OCI-M2 (cell line): ENCODE data around the gene CHERP.
"Not testable (repeated sequence)": the region's sequence is repeated elsewhere in the genome, so short reads cannot be mapped to it uniquely, and the experiment has no call there.

ENCODE experiments used
- DNase-seq: peaks from one replicate; lab custom pipeline; 2025; ENCODE audit not compliant: unreplicated experiment; lab: John Stamatoyannopoulos, UW

CHERP gene

GRCh38 chr19:16521715-16522289 lies 20.4 kb downstream of the CHERP start:
- DNase-seq = no peak

- DNase-seq = no peak
These were observed 21.1 kb downstream of the CHERP start for GRCh38 chr19:16520986-16521624.

DNA sequence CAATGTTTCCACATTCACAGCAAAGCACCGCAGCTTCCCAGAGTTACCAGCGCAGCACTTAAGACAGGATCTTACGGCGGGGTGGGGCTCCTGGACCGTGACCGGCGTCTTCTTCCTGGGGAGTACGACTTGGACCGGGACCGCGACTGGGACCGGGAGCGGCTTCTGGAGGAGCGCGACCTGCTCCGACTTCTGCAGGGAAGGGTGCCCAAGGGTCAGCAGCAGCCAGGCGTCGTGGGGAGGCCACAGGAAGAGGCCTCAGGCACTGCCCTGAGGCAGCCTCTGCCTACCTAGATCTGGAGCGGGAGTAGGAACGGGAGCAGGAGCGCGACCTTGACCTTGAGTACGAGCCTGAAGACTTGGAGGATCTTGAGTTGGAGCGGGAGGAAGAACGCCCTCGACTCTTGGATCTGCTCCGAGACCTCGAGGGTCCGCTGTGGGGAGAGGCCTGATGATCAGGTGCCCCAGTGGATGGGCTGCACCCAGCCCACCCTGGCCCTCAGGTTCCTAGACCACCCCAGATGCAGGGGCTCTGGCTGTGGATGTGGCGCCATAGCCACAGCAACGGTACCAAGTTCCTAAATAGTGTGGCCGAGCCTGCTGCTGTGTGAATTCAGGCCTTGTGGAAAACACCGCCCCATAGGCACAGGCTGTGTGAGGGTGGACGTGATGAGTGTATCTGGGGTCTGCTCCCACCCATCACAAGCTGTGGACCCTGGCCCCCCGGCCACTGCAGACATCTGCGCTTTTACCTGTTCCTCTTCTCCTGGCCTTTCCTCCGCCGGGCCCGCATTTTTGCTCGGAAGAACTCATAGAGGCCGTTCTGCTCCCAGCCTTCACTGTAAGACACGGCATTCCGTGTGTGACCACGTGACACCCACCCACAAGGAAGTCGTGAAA lies 21.9 kb downstream of the CHERP start:
- no peak for DNase-seq

- no peak for DNase-seq
These were observed 23.0 kb downstream of the CHERP start for GRCh38 chr19:16519230-16519687.

GRCh38 chr19:16518483-16519229 lies 23.6 kb downstream of the CHERP start:
- DNase-seq = no peak

GRCh38 chr19:16518061-16518460 lies 24.2 kb downstream of the CHERP start:
- no peak for DNase-seq

GRCh38 chr19:16516923-16517610 lies 25.2 kb downstream of the CHERP start:
- DNase-seq = no peak

DNA sequence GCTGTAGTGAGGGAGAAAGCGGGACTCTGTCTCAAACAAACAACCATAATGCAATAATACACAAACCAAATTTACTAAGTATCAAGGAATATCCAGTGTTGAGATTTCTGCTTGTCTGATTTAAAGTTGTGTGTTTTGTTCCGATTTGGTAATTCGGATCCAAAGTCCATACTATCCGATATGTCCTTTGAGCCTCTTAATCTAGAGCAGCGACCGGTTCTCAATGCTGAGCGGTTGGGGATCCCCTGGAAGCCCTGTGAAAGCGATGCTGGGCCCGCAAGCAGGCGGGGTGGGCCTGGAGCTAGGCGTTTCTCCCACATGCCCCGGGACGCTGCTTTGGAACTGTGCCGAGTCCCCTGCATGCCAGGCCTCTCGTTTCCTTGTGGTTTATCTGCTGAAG lies 25.9 kb downstream of the CHERP start:
- no peak for DNase-seq

GRCh38 chr19:16514383-16515019 lies 27.7 kb downstream of the CHERP start:
- DNase-seq = no peak

- not testable (repeated sequence) for DNase-seq
These were observed 29.6 kb downstream of the CHERP start for GRCh38 chr19:16512611-16513010.

- no peak for DNase-seq
These were observed 32.8 kb downstream of the CHERP start for GRCh38 chr19:16509141-16510061.

DNA sequence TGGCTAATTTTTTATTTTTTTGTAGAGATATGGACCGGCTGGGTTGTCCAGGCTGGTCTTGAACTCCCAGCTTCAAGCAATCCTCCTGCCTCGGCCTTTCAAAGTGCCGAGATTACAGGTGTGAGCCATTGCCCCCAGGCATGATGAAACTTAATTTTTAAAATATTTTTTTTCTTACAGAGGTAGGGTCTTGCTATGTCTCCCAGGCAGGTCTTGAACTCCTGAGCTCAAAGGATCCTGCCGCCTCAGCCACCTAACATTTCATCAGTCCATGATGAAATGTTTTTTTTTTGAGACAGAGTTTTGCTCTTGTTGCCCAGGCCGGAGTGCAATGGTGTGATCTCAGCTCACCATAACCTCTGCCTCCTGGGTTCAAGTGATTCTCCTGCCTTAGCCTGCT lies 33.7 kb downstream of the CHERP start:
- DNase-seq = no peak

DNA sequence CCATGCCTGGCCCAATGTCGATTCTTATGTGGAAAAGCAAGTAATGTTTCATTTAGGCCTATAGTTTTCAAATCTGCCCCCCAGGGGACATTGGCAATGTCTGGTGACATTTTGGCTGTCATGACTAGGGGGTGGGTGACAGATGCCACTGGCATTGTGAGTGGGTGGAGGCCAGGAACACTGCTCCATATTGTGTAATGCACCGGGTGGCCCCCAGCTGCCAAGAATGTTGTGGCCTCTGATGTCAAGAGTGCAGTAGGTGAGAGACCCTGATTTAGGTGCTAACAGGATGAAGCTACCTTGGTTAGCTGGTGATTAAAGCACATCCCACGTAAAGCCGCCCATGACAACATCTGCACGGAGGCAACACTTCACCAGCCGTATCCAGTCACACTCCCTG lies 35.3 kb downstream of the CHERP start:
- DNase-seq = no peak

- not testable (repeated sequence) for DNase-seq
These were observed 36.1 kb downstream of the CHERP start for GRCh38 chr19:16506161-16506560.

DNA sequence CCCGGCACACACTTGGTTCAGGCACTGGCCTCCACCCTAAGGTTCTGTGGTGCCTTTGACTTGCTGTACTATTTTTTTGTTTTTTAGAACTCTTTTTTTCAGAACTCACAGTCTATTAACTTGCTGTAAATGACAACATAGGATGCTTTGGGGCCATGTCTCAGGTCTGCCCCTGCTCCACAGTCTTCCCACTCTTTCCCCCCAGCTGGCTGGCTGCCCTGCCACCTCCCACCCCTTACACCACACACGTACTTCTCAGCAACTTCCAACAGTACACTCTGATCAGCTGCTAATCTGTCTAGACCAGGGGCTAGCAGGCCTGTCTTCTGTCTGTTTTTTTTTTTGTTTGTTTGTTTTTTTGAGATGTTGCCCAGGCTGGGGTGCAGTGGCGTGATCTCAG lies 38.0 kb downstream of the CHERP start:
- DNase-seq = no peak

DNA sequence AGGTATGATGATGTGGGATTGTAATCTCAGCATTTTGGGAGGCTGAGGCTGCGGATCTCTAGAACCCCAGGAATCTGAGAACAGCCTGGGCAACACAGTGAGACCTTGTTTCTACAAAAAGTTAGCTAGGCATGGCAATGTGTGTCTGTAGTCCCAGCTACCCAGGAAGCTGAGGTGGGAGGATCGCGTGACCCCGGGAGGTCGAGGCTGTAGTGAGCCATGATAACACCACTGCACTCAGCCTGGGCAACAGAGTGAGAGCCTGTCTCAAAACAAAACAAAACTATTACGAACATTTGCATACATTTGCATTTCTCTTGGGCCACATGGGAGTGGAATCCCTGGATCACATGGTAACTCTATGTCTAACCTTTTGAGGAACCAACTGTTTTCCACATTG lies 44.4 kb downstream of the CHERP start:
- no peak for DNase-seq

GRCh38 chr19:16497042-16497441 lies 45.2 kb downstream of the CHERP start:
- DNase-seq = no peak

GRCh38 chr19:16496613-16496983 lies 45.6 kb downstream of the CHERP start:
- DNase-seq = no peak

- DNase-seq = peak; percentile 100
These were observed 46.1 kb downstream of the CHERP start, which contains the start of the genes C19orf44 and CALR3 for GRCh38 chr19:16495982-16496612. Gene C19orf44 (plus strand): TSS chr19:16496394. CDS start chr19:16500793, 4,399 bp downstream. Gene CALR3 (minus strand): TSS chr19:16496167. CDS start chr19:16496129, 38 bp downstream.
